CD4-positive, alpha-beta T cell treated with Interleukin-15 for 4 hours (primary cell): ENCODE results near the gene CEBPB.

Experiments
- DNase-seq: peaks from one replicate; pipeline ENCODE4 v3.0.0-alpha.2; 2020; ENCODE audit warnings: low spot score

The CEBPB gene

GRCh38 chr20:50230184-50230583 is 39.6 kb downstream of the CEBPB start:
- DNase-seq, result no peak

GRCh38 chr20:50230871-50231560 is 40.4 kb downstream of the CEBPB start:
- DNase-seq, result no peak

- no peak for DNase-seq
Measured at GRCh38 chr20:50231854-50232253, 41.2 kb downstream of the CEBPB start.

- DNase-seq, result no peak
Measured at GRCh38 chr20:50232651-50233324, 42.2 kb downstream of the CEBPB start.

- no peak for DNase-seq
Measured at GRCh38 chr20:50233325-50234212, 42.9 kb downstream of the CEBPB start.

- DNase-seq, result no peak
Measured at GRCh38 chr20:50234288-50234687, 43.7 kb downstream of the CEBPB start.

DNA sequence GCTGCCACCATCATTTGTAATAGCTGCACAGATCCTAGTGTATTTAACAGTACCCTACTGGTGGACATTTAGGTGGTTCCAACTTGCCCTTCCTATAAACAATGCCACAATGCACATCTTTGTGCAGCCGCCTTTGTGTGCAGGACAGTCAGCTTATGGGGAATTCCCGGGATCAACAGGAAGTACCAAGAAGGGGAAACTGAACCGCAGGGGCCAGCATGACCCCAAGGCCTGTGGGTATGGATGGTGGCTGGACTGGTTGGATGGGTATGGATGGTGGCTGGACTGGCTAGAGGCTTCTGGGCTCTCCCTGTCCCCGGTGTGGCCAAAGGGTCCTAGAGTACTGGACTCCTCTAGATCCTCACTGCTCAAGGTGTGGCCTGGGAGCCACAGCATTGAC is 46.7 kb downstream of the CEBPB start:
- no peak for DNase-seq

DNA sequence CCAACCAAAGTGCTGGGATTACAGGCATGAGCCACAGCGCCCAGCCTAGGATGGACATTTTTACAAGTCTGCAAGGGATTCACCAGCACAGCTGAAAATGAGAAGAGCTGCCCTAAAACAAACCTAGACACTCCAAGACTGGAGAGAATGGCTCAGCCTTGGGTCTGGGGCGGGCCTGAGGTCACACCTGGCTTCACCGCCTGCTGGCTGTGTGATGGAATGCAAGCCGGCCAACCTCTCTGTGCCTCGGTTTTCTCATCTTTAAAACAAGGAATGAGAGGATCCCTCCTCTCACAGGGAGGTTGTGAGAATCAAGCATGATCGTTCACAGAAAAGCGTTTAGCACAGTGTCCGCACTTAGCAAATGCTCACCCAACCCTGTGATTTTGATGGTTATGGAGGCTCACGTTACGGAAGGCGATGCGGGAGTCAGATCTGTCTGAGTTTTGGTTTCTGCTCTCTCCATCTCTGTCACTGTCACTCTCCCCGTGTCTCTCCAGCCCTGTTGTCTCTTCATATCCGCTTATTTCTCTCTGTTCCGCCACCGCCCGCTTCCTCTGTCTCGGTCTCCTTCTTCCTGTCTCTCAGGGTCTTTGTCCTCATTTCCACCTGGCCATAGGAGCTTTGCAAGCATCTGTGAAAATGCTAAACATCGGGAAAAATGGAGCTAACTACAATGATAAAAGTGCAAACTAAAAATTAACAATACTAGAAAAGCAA is 47.6 kb downstream of the CEBPB start:
- DNase-seq, result no peak

GRCh38 chr20:50240092-50240491 is 49.5 kb downstream of the CEBPB start:
- DNase-seq, result no peak

DNA sequence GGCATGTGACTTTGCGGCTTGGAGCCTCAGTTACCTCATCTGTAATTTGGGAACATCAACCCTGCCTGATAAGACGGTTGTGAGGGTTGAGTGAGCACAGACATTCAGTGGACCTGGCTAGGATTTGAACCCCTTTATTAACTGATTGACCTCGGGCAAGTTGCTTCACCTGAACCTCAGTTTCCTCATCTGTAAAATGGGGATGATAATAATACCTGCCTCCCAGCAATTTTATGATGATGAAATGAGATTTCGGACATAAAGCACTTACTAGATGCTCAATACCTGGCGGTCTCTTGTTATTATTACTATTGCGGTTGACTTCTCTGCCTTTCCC is 51.5 kb downstream of the CEBPB start:
- no peak for DNase-seq
